GM18873 (cell line): Measurements from ENCODE around the gene ASCL3.
"Not testable (repeated sequence)": the region's sequence is repeated elsewhere in the genome, so short reads cannot be mapped to it uniquely, and the experiment has no call there.

Experiments
- ATAC-seq: cut with Tn5 transposase; IDR thresholded peaks from one replicate; pipeline ENCODE4 v1.9.1; 2021; ENCODE audit warnings: mild to moderate bottlenecking, moderate library complexity, moderate number of reproducible peaks; ENCODE audit not compliant: unreplicated experiment, low FRiP score

Gene ASCL3

DNA sequence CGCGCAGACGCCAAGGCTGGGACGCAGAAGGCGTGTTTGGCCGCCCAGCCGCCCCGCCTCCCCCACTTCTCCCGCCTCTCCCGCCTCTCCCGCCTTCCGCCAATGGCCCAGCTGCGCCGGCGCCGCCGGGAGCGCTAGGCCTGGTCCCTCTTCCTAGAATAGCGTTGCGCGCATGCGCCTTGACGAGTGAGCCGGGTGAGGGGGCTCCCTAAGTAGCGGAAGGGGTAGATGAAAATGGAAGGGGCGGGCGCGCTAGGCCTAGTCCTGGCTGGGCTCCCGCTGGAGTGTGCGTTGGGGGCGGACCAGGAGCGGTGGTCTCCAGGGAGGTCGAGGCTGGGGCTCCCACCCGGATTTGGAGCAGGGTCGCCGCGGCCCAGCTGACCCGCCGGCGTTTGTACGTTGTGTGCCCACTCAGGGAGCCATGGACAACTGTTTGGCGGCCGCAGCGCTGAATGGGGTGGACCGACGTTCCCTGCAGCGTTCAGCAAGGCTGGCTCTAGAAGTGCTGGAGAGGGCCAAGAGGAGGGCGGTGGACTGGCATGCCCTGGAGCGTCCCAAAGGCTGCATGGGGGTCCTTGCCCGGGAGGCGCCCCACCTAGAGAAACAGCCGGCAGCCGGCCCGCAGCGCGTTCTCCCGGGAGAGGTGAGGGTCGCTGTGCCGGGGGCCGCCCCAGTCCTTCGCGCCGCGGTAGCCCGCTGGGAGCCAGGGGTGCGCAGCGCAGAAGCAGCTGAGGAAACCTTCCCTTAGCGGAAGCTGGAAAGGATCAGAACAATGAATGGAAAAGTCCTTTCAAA, 31.6 kb downstream of the ASCL3 start, which contains the start of gene AKIP1:
Gene AKIP1 (plus strand): TSS at position 161 of the 795 bp plus-strand sequence. CDS start 261 bp downstream, at position 422.
- peak; percentile 76 for ATAC-seq

DNA sequence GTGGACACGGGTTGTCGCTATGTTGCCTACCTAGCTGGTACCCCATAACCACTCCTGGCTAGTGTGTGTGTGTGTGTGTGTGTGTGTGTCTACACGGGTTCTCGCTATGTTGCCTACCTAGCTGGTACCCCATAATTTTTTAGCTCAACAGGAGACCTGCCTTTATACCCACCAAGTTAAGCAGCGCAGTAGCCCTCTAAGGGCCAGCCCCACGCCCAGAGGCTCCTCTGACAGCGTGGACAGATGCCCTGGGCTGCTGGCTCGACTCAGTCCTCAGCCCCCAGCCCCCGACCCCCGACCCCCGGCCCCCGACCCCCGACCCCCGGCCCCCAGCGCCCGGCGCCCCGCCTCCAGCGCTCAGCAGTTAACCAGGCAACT, 32.2 kb downstream of the ASCL3 start:
- no peak for ATAC-seq

DNA sequence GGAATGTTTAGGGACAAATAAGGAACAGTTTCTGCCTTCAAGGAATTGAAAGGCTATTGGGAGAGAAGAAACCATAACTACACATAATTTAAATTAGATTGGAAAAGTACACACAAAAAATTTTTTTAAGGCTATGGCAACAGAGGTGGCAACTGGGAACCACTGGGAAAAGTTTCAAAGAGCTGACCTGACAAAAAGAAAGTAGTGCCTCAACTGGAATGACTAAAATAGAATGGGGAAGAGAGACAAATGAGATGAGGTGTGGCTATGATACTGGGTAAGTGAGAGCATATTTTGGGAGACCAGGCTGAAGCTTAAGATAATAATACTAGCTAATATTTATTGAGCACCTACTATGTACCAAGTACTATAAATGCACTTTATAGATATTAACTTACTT, 34.7 kb downstream of the ASCL3 start:
- ATAC-seq: no peak

DNA sequence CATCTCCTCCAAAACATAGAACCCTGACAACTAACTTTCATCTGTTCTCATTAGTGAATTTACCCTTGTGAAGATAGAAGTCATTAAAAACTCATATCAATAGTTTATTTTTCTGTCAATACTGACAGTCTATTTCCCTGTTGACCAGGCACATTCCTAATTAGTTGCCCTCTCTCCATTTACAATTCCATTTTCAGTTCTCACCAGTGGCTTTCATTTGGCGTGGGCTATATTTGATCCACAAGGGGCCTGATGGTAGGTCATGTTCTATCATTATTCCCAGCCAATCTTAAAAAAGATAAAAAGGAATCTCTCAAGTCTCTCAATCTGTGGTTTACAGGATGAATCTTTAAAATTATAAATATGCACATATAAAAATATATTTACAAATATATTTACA, 35.7 kb downstream of the ASCL3 start:
- no peak for ATAC-seq

DNA sequence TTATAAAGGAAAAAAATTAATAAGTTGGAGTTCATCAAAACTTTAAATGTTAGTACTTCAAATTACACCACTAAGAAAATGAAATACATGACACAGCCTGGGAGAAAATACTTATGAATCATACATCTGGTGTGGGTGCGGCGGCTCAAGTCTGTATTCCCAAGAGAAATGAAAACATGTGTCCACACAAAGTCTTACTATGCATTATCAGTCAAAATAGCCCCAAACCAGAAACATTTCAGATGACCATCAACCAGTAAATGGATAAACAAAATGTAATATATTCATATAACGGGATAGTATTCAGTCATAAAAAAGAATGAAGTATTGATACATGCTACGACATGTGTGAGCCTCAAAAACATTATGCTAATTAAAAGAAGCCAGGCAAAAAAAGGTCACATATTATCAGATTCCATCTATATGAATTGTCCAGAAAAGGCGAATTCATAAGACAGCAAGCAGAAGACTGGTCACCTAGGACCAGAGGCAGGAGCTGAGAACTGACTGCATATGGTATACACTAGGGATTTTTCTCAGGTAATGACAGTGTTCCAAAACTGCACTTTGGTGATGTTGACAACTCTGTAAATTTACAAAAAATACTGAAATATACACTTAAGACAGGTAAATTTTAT, 37.2 kb downstream of the ASCL3 start:
- ATAC-seq: no peak

DNA sequence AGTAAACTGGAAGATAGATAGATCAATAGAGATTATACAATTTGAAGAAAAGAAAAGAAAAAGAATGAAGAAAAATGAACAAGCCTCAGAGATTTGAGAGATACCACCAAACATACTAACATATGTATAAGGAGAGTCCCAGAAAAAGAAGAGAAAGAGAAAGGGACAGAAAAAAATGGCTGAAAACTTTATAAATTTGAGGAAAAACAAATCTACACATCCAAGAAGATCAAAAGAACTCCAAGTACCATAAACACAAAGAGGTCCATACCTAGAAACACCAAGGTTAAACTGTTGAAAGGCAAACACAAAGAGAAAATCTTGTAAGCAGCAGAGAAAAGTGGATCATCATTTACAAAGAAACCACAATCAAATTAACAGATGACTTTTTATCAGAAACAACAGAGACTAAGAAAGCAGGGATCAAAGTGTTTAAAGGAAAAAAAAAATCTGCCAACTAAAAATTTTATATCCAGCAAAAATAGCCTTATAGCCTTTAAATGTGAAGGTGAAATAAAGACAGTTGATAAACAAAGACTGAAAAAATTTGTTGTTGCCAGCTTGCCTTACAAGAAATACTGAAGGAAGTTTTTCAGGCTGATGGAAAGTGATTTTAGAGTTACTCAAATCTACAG, 43.6 kb downstream of the ASCL3 start:
- ATAC-seq: no peak

DNA sequence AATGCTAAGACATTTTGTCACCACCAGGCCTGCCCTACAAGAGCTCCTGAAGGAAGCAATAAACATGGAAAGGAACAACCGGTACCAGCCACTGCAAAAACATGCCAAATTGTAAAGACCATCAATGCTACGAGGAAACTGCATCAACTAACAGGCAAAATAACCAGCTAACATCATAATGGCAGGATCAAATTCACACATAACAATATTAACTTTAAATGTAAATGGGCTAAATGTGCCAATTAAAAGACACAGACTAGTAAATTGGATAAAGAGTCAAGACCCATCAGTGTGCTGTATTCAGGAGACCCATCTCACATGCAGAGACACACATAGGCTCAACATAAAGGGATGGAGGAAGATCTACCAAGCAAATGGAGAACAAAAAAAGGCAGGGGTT, 51.6 kb downstream of the ASCL3 start:
- not testable (repeated sequence) for ATAC-seq
